Erythroblast (primary cell): ENCODE measurements around the gene SAMD5.

Experiments used
- GATA1 ChIP-seq: IDR thresholded peaks from 2 replicates; pipeline ENCODE4 v1.6.1; 2011; ENCODE audit warnings: low read depth, mild to moderate bottlenecking, control low read depth, low read length, moderate library complexity
- POLR2A ChIP-seq: IDR thresholded peaks from 2 replicates; pipeline ENCODE4 v1.6.1; 2011; ENCODE audit warnings: mild to moderate bottlenecking, low read length

- TF ChIP-seq POLR2A (no peak), GATA1 (no peak)
These were observed 40.6 kb upstream of the SAMD5 start for GRCh38 chr6:147467886-147468285.
